COLO668 (cell line): ENCODE data around the gene RNF13.
A peak's percentile ranks its signal among the peaks of the same experiment; 100 is the strongest.
"Not testable (repeated sequence)": the region's sequence is repeated elsewhere in the genome, so short reads cannot be mapped to it uniquely, and the experiment has no call there.

Experiments
- DNase-seq: peaks from one replicate; lab custom pipeline; 2025; ENCODE audit not compliant: unreplicated experiment; lab: John Stamatoyannopoulos, UW

The RNF13 gene

DNA sequence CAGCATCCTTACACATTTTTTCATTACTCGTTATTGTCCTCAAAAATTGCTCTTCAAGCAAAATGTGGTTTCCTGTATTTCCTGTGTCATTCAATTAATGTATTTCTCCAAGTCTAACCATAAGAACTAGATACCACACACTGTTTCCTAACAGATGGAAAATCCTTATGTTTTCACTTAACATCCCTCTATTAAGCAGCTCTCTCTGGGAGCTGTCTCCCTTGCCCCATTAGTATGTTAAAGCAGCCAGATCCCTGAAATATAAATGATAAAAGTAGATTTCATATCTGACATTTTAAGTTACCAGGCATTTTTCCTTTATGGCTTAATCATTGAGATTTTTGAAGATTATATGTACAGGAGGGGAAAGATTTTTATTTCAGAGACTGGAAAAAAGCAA is 141.8 kb downstream of the RNF13 start:
- DNase-seq: no peak

DNA sequence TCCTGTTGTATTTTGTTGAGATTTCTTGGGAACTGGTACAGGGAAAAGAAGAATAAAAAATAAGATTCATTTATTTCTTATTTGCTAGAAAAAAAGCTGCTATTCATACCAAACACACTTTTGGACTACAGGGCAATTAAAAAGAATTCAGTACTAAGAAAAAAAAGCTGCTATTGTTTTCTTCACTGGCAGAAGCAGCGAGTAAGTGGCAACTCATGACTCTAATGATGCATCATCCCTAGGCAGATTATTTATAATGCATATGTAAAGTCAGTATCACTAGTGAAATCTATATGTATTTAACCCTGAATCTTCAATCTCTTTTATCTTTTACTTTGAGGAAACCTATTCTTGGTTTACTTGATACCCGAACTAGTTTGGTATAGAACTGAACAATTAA is 142.4 kb downstream of the RNF13 start:
- no peak for DNase-seq

- no peak for DNase-seq
Observed at GRCh38 chr3:149957361-149958125, 144.5 kb downstream of the RNF13 start.

- no peak for DNase-seq
Observed at GRCh38 chr3:149958171-149958796, 145.3 kb downstream of the RNF13 start.

DNA sequence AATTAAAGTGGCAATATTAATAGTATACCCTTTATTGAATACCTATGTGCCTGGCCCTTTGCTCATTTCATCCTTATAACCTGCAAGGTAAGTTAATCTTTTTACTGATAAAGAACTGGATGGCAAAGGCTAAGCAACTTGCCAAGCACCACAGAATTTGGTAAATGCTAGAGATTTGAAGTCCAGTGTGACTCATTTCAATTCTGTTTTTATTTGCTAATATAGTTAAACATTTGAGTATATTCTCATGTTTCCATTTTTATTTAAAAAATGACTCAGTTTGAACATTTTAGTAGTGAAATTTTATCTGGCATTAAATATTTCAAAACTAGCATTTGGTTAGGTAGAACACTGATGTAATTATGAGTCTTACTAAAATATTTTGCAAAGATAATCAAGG is 146.4 kb downstream of the RNF13 start:
- DNase-seq: no peak

- no peak for DNase-seq
Observed at GRCh38 chr3:149963485-149963884, 150.5 kb downstream of the RNF13 start.

DNA sequence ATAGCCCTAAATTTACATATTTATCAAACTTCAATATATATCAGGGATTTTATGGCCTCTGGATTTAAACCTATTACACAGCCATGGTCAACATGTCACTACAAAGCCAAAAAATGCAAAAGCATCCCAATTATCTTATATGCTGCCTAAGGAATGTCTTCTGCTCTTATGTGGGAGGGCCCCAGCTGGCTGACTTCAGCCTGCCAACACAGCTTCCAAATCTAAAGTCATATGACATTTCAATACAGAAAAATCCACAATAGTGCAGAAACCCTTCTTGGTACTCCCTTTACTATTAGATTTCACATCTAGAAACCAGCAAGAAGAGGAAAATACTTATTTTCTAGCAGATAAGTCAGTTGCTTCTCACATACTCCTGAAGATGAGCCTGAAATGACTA is 151.3 kb downstream of the RNF13 start:
- DNase-seq: no peak

- DNase-seq: no peak
Observed at GRCh38 chr3:149965278-149965677, 152.3 kb downstream of the RNF13 start.

- DNase-seq: no peak
Observed at GRCh38 chr3:149967086-149967685, 154.2 kb downstream of the RNF13 start.

- DNase-seq: peak; percentile 1
Observed at GRCh38 chr3:149968216-149968615, 155.2 kb downstream of the RNF13 start.

GRCh38 chr3:149969110-149969939 is 156.3 kb downstream of the RNF13 start:
- peak; percentile 21 for DNase-seq

DNA sequence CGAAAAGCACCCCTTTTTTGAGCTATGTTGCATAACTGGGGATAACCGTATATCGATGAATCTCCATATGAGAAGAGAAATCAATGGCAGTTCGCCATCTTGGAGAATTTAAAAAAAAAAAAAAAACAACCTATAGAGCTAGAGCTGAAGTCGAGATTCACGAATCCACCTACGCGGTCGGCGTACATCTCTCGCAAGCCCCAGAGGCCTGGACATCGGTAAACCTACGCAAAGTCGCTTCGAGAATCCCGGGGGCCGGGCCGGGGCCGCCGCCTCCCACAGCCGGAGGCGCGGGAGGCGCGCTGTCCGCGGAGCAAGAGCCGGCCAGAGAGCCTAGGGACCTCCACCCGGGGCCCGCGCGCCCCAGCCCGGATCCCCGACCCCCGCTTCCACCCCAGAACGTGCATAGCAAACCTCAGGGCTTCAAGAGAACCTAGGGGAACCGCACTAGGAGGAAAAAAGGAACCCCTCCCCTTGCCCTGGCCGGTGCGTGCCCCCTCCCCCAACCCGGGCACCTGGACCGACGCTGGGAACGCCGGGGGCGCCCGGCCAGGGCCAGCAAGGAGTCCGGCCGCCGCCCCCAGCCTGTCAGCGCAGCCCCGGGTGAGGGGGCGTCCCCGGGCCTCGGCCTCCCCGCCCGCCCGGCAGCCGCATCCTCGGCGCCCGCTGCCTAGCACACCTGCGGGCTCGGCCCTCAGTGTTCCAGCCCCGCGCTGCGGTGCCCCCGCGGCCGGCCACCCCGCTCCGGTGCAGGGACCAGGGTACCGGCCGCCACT is 157.1 kb downstream of the RNF13 start:
- peak; percentile 78 for DNase-seq

GRCh38 chr3:149970716-149971402 is 157.8 kb downstream of the RNF13 start, which contains the start of gene PFN2:
Gene PFN2 (minus strand): TSS chr3:149970895. CDS start chr3:149970856, 39 bp downstream.
- peak; percentile 88 for DNase-seq

DNA sequence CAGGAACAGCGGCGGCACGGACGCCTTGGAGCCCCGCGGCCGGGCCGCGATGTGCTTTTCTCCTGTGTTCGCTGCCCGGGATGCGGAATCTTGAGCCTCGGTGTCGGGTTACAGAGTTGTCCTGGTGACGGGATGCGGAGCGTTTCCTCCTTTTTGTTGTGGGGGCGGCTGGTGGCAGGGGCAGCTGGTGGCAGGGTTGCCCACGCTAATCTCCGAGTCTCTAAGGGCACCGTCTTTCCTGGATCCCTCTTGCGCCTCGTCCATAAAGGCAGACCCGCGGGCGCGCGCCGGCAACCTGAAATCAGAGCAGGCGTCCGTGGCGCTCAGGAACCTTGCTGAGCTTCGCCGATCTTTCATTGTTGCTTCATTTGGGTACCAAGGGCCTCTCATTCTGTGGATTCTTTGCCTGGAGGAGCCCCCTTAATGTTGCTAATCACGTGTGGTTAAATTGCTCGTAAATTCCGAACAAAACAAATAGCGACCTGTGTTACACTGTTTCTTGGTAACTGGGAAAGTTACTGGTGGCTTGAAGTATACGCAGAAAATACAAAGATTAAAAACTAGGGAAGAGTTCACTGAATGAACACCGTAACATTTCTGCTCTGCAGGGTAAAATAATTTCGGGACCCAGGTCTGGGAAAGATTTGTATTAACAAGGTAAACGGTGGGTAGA is 158.5 kb downstream of the RNF13 start:
- peak; percentile 88 for DNase-seq

DNA sequence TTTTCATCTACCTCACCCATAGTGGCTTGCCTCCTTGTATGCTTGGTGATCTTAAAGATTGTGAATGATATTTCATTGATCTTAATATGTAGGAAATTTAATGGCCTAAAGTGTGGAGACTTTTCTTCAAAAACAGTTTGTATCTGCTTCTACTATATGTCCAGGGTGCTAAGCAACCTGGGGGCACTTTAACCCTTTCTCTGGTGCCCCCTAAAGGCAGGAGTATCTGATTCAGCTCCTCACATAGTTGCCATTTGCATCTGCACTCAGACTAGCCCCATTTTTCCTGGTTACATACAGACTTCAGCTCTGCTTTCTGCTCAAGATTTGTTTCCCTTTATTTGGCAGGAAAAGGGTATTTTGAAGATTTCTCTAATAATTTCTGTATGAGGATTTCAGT is 162.9 kb downstream of the RNF13 start:
- DNase-seq: no peak

DNA sequence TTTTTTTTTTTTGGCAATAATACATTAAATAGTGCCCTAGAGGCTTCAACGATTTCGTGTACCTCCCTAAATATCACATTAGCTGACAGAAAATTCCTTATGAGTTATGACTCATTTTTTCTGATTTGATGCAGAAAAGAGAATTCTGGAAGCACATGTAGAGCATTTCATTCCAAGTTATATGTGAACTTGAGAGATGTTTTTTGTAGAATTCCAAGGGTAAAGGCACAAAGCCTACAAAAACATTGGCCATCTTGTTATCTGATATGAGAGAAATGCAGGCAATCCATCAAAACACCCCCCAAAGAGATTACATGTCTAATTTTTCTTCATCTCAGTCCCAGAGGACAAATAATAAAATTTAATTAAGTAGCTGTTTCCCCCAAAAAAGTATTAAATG is 164.4 kb downstream of the RNF13 start:
- DNase-seq: no peak

- DNase-seq: not testable (repeated sequence)
Observed at GRCh38 chr3:149981979-149982378, 169.0 kb downstream of the RNF13 start.

- DNase-seq: not testable (repeated sequence)
Observed at GRCh38 chr3:149983053-149983452, 170.0 kb downstream of the RNF13 start.

- no peak for DNase-seq
Observed at GRCh38 chr3:149983628-149984027, 170.6 kb downstream of the RNF13 start.
